Esophagus muscularis mucosa (tissue), 4 donors: Measurements from ENCODE around the gene OFD1. TPM values are rescaled to one million over a fixed set of nuclear protein-coding genes. Genes with fewer than 3 reads are reported as not detected.

ENCODE experiments used
- DNase-seq: peaks from one replicate; pipeline ENCODE4 v3.0.0-alpha.2; 2017; ENCODE audit errors: extremely low spot score
- H3K27ac ChIP-seq, 4 donors: fragments of 200-600 bp; sonication (generic); replicated peaks in 1 of 4; 1 replicate in 3 of 4; 2 replicates in 1 of 4; pipeline ENCODE4 v1.5.1; 2016 to 2019; ENCODE audit warnings: mild to moderate bottlenecking in 1 of 4
- H3K27me3 ChIP-seq, 4 donors: fragments of 200-600 bp; sonication (generic); one replicate each; pipeline versions ENCODE4 v1.5.1 to v1.6.0; 2016 to 2019
- H3K36me3 ChIP-seq, 4 donors: fragments of 200-600 bp; sonication (generic); one replicate each; pipeline ENCODE4 v1.5.1; 2016 to 2019
- H3K4me1 ChIP-seq, 4 donors: fragments of 200-600 bp; sonication (generic); one replicate each; pipeline ENCODE4 v1.5.1; 2016 to 2019
- H3K4me3 ChIP-seq, 4 donors: fragments of 200-600 bp; sonication (generic); 1 replicate in 2 of 4; 2 replicates in 2 of 4; pipeline ENCODE4 v1.5.1; 2016 to 2019; ENCODE audit warnings: mild to moderate bottlenecking in 4 of 4, moderate library complexity in 1 of 4
- H3K9me3 ChIP-seq, 4 donors: fragments of 200-600 bp; sonication (generic); 1 replicate in 3 of 4; 2 replicates in 1 of 4; pipeline ENCODE4 v1.5.1; 2016 to 2019
- CTCF ChIP-seq, 3 experiments: fragments of 200-600 bp in 2 of 3; fragments of 450-650 bp in 1 of 3; sonication (generic) in 2 of 3; IDR thresholded peaks; one replicate each; pipeline ENCODE4 v1.5.1; 2017 to 2019; ENCODE audit warnings: antibody characterized with exemption in 3 of 3, mild to moderate bottlenecking in 2 of 3, moderate library complexity in 1 of 3
- EP300 ChIP-seq: sonication (generic); formaldehyde crosslinking; IDR thresholded peaks from one replicate; pipeline ENCODE4 v1.6.1; 2017; ENCODE audit warnings: antibody characterized with exemption
- POLR2A ChIP-seq: fragments of 450-650 bp; IDR thresholded peaks from one replicate; pipeline ENCODE4 v1.6.1; 2017; ENCODE audit warnings: antibody characterized with exemption, moderate library complexity, mild to moderate bottlenecking, low read depth
- POLR2AphosphoS5 ChIP-seq, 2 donors: sonication (generic); formaldehyde crosslinking; IDR thresholded peaks; one replicate each; pipeline ENCODE4 v1.6.1; 2017; ENCODE audit warnings: antibody characterized with exemption in 2 of 2
- WGBS: methylation state at CpG from one replicate; pipeline ENCODE4 v1.1.5; 2018; 5-methylcytosine and 5-hydroxymethylcytosine counted together
- intact Hi-C: fragments of 100-400 bp; cut with DNase I; formaldehyde crosslinking; loops from one replicate; pipeline ENCODE4 v1.15.1; 2023
- total RNA-seq, 4 donors: library from RNA; depleted of rRNA; stranded (reverse); fragments of >200 nt; gene quantifications; one replicate each; pipeline versions ENCODE4 v1.1.0 to v1.2.1, GENCODE V29; 2016

The OFD1 gene
- total RNA-seq, 4 donors from 2014 or later: 12.6 to 17.2 (median 14.8) TPM

DNA sequence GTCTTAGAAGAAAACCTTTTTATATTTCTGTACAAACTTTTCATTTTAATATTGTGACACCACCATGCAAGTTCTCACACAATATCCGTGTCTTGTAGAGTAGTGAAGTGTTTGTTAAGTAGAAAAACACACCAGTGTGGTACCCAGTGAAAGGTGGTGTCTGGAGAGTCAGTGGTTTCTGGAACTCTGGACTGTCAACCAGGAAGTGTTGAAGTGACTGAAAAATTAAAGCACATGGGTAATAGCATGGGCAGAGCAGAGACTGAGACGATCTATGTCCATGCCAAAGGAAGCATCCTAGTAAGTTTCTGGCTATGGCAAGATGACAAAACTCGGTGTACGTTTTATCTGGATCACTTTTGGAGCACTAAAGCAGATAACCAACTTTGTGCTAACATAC, 23.4 kb upstream of the OFD1 start:
- H3K36me3 ChIP-seq: peaks cover 4 to 17% (median 14%) of the 10 kb centered on the region in 4 donors
- H3K27me3 ChIP-seq: no peaks in the 10 kb centered on the region
- H3K4me1 ChIP-seq: peaks cover 0 to 7% (median 2%) of the 10 kb centered on the region in 4 donors
- intact Hi-C loops: no loop called here
- H3K4me3 ChIP-seq: no peak overlapping the region
- 79% methylated on average over 4 of the region's 4 CpGs for WGBS
- no peak overlapping the region for H3K27ac ChIP-seq
- no peak for DNase-seq
- no peaks in the 10 kb centered on the region for H3K9me3 ChIP-seq
- no peak for TF ChIP-seq POLR2AphosphoS5 (IDR thresholded peaks at IDR 0.05)
- no peak for TF ChIP-seq EP300
- TF ChIP-seq POLR2A: no peak
- no peak for TF ChIP-seq CTCF (IDR thresholded peaks at IDR 0.05)

GRCh38 chrX:13716455-13716854, 18.1 kb upstream of the OFD1 start:
- no peak for DNase-seq
- WGBS: 97% methylated on average over 9 of the region's 9 CpGs
- no peak overlapping the region for H3K27ac ChIP-seq
- intact Hi-C loops: no loop called here
- TF ChIP-seq EP300: no peak
- TF ChIP-seq POLR2A: no peak
- no peak for TF ChIP-seq POLR2AphosphoS5 (IDR thresholded peaks at IDR 0.05)
- no peak for TF ChIP-seq CTCF (IDR thresholded peaks at IDR 0.05)
- no peak overlapping the region for H3K4me3 ChIP-seq
- peaks cover 4 to 20% (median 15%) of the 10 kb centered on the region in 4 donors for H3K36me3 ChIP-seq
- H3K4me1 ChIP-seq: peaks cover 0 to 31% (median 26%) of the 10 kb centered on the region in 4 donors
- H3K9me3 ChIP-seq: no peaks in the 10 kb centered on the region
- H3K27me3 ChIP-seq: no peaks in the 10 kb centered on the region

DNA sequence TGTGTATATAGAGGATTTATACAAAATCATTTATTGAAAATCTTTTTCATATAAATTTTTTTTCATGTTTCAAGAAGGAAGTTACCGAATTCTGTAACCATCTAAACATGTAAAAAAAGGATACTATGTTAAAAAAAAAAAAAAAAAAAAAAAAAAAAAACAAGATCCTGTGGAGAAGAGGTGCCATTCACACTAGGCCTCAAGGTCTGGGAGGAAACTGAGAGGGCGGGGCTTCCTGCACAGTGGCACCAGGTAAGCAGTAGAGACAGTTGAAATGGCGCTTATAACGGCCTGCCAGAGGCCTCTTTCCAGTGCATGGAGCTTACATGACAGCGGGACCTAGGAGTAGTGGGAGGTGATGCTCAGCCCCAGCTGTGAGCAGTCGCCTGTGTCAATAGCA, 17.6 kb upstream of the OFD1 start:
- intact Hi-C loops: no loop called here
- Histone ChIP-seq H3K4me3 (no peak overlapping the region), H3K27me3 (no peaks in the 10 kb centered on the region), H3K9me3 (no peaks in the 10 kb centered on the region), H3K4me1 (peaks cover 0 to 35% (median 28%) of the 10 kb centered on the region in 4 donors), H3K36me3 (peaks cover 4 to 16% (median 10%) of the 10 kb centered on the region in 4 donors), H3K27ac (peak overlapping the region; percentile 49 to 72 (median 58))
- no peak for TF ChIP-seq EP300
- TF ChIP-seq POLR2A: no peak
- no peak for TF ChIP-seq POLR2AphosphoS5 (IDR thresholded peaks at IDR 0.05)
- no peak for TF ChIP-seq CTCF (IDR thresholded peaks at IDR 0.05)
- DNase-seq: no peak
- WGBS: 90% methylated on average over 6 of the region's 6 CpGs

DNA sequence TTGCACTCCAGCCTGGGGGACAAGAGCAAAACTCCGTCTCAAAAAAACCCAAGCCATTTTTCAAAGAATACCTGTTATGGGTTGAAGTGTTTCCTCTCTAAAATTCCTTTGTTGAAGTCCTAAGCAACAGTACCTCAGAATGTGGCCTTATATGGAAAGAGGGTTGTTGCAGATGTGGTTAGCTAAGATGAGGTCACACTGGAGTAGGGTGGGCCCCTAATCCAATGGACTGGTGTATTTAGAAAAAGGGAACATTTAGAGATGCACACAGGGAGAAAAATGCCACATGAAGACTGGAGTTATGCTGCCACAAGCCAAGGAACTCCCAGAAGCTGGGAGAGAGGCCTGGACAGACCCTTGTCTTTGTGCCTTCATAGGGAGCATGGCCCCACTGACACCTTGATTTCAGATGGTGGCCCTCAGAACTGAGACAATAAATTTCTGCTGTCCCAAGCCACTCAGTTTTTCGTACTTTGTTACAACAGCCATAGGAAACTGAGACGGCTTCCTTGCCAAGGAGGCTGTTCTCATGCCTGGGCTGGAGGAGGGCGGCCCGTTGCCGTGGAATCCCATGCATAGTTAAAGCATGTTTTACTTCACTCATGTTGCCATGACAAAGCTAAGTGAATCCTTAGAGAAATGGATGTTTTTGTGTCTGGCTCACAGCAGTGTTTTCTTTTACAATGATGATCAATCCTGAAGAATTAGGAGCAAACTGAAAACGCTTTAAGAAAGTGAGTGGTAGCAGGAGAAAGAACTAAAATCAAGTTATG, 16.7 kb upstream of the OFD1 start:
- H3K27ac ChIP-seq: peak overlapping the region; percentile 49 to 72 (median 58)
- H3K4me3 ChIP-seq: no peak overlapping the region
- DNase-seq: no peak
- TF ChIP-seq CTCF (IDR thresholded peaks at IDR 0.05) (no peak), POLR2A (no peak), POLR2AphosphoS5 (IDR thresholded peaks at IDR 0.05) (no peak), EP300 (no peak)
- intact Hi-C loops: no loop called here
- 76% methylated on average over 7 of the region's 7 CpGs for WGBS
- no peaks in the 10 kb centered on the region for H3K9me3 ChIP-seq
- H3K4me1 ChIP-seq: peaks cover 0 to 40% (median 34%) of the 10 kb centered on the region in 4 donors
- no peaks in the 10 kb centered on the region for H3K27me3 ChIP-seq
- H3K36me3 ChIP-seq: peaks cover 4 to 16% (median 10%) of the 10 kb centered on the region in 4 donors
